K562 (cell line): ENCODE results near the gene EXOC7. TPM values are rescaled to one million over a fixed set of nuclear protein-coding genes. Genes with fewer than 3 reads are reported as not detected.

Source experiments
- ATAC-seq: fragments of 200-7000 bp; cut with Tn5 transposase; 3 replicates; pipeline ENCODE4 v1.9.1; 2020; ENCODE audit warnings: moderate library complexity
- BruUV-seq: library from RNA; stranded (reverse); fragments of 400-500 nt; replicated peaks from 2 replicates; lab custom pipeline; 2021; lab: Mats Ljungman, UMichigan
- CTCF ChIA-PET: fragments of 300-600 bp; formaldehyde crosslinking; extraction: SDS; loops from one replicate; lab custom pipeline; 2021; ENCODE audit warnings: low intra/inter-chr PET ratio; lab: Yijun Ruan, JAX
- POLR2A ChIA-PET: fragments of 300-600, 350-650 bp; sonication (Branson Sonifier 250); formaldehyde crosslinking; extraction: SDS; loops from one replicate; lab custom pipeline; 2021; ENCODE audit warnings: antibody characterized with exemption, inconsistent platforms; lab: Yijun Ruan, JAX
- DNase-seq, 4 experiments: peaks; one replicate each; pipeline versions ENCODE4 v3.0.0 to v3.0.0-alpha.2; 2011 to 2018; ENCODE audit warnings: low spot score in 3 of 4, mixed read lengths in 3 of 4; ENCODE audit errors: extremely low read depth in 1 of 4
- FAIRE-seq: peaks from 2 replicates; lab custom pipeline; 2011; peaks lifted over from hg19 to GRCh38; lab: Jason Lieb, UNC
- H2AFZ ChIP-seq: 2 replicates; pipeline ENCODE4 v1.6.0; 2011; ENCODE audit warnings: low read depth, low read length, control low read depth, inconsistent platforms
- H3K27ac ChIP-seq: fragments of 200-600 bp; 3 replicates; pipeline ENCODE4 v1.8.0; 2011; ENCODE audit warnings: low read depth, mild to moderate bottlenecking, control low read depth, inconsistent platforms, low read length, moderate library complexity, mixed read lengths; ENCODE audit errors: extremely low read depth
- H3K27me3 ChIP-seq, 2 experiments: fragments of 300-600 bp in 1 of 2; 2 replicates in 1 of 2; 3 replicates in 1 of 2; pipeline versions ENCODE4 v1.6.0 to v1.8.0; 2011; ENCODE audit warnings: inconsistent platforms in 2 of 2, low read length in 2 of 2, mild to moderate bottlenecking in 1 of 2, mixed read lengths in 1 of 2, moderate library complexity in 1 of 2; ENCODE audit not compliant: control insufficient read depth in 2 of 2, insufficient read depth in 2 of 2
- H3K36me3 ChIP-seq: fragments of 300-600 bp; 3 replicates; pipeline ENCODE4 v1.8.0; 2011; ENCODE audit warnings: mild to moderate bottlenecking, low read length, inconsistent platforms; ENCODE audit not compliant: control insufficient read depth, insufficient read depth
- H3K4me1 ChIP-seq, 2 experiments: fragments of 200-600 bp in 1 of 2; replicated peaks in 1 of 2; 2 replicates in 1 of 2; 3 replicates in 1 of 2; pipeline versions ENCODE4 v1.5.1 to v1.8.0; 2011; ENCODE audit warnings: inconsistent platforms in 2 of 2, low read length in 2 of 2, mild to moderate bottlenecking in 1 of 2, mixed read lengths in 1 of 2, moderate library complexity in 1 of 2; ENCODE audit not compliant: control insufficient read depth in 2 of 2, insufficient read depth in 2 of 2
- H3K4me2 ChIP-seq: 2 replicates; pipeline ENCODE4 v1.6.1; 2011; ENCODE audit warnings: low read length, control low read depth, inconsistent platforms, mixed read lengths; ENCODE audit not compliant: insufficient read depth
- H3K4me3 ChIP-seq: fragments of 200-600 bp; sonication (generic), shearing (Covaris generic); 2 replicates; pipeline ENCODE4 v1.5.1; 2016; ENCODE audit warnings: control low read depth, inconsistent platforms
- H3K79me2 ChIP-seq: fragments of 200-600 bp; 3 replicates; pipeline ENCODE4 v1.8.0; 2011; ENCODE audit warnings: low read length, inconsistent platforms; ENCODE audit not compliant: control insufficient read depth, insufficient read depth
- H3K9ac ChIP-seq, 2 experiments: 2 replicates each; pipeline versions ENCODE4 v1.6.0 to v1.6.1; 2011; ENCODE audit warnings: low read depth in 2 of 2, low read length in 2 of 2, control low read depth in 1 of 2, inconsistent platforms in 1 of 2, mild to moderate bottlenecking in 1 of 2, mixed read lengths in 1 of 2; ENCODE audit not compliant: insufficient read depth in 1 of 2
- H3K9me1 ChIP-seq: one replicate; pipeline ENCODE4 v1.6.0; 2011; ENCODE audit warnings: inconsistent platforms, mild to moderate bottlenecking, low read length, moderate library complexity; ENCODE audit not compliant: control insufficient read depth, insufficient read depth
- H3K9me3 ChIP-seq: replicated peaks from 2 replicates; pipeline ENCODE4 v1.5.1; 2011; ENCODE audit warnings: low read depth, low read length, inconsistent platforms; ENCODE audit not compliant: control insufficient read depth, insufficient read depth
- H4K20me1 ChIP-seq: replicated peaks from 2 replicates; pipeline ENCODE4 v1.6.1; 2011; ENCODE audit warnings: low read length, inconsistent platforms, mixed read lengths; ENCODE audit not compliant: control insufficient read depth, insufficient read depth
- ETS2 ChIP-seq: IDR thresholded peaks from 2 replicates; pipeline ENCODE4 v1.6.1; 2016; ENCODE audit warnings: borderline replicate concordance, missing genetic modification characterization, mild to moderate bottlenecking, moderate library complexity, missing compliant biosample characterization; ENCODE audit not compliant: poor library complexity, severe bottlenecking
- GABPB1 ChIP-seq: sonication (generic); formaldehyde crosslinking; IDR thresholded peaks from 2 replicates; pipeline ENCODE4 v1.8.0; 2022; ENCODE audit warnings: mild to moderate bottlenecking, missing genetic modification reagents
- GTF2B ChIP-seq: IDR thresholded peaks from 2 replicates; pipeline ENCODE4 v1.6.1; 2011; ENCODE audit not compliant: insufficient read length; ENCODE audit errors: extremely low read depth
- LCOR ChIP-seq: sonication (generic); formaldehyde crosslinking; IDR thresholded peaks from 2 replicates; pipeline ENCODE4 v1.8.0; 2022; ENCODE audit warnings: mild to moderate bottlenecking, missing genetic modification reagents
- MCM5 ChIP-seq: fragments of 450-650 bp; IDR thresholded peaks from 2 replicates; pipeline ENCODE4 v1.6.1; 2016; ENCODE audit warnings: low read depth
- MTA1 ChIP-seq: fragments of 450-650 bp; IDR thresholded peaks from 2 replicates; pipeline ENCODE4 v1.6.1; 2017; ENCODE audit warnings: borderline replicate concordance
- POLR2B ChIP-seq: fragments of 450-650 bp; IDR thresholded peaks from 2 replicates; pipeline ENCODE4 v1.6.1; 2018; ENCODE audit warnings: low read depth; ENCODE audit not compliant: partially characterized antibody
- RCOR1 ChIP-seq, 2 experiments: IDR thresholded peaks; 2 replicates each; pipeline ENCODE4 v1.6.1; 2012; ENCODE audit warnings: low read depth in 2 of 2, low read length in 2 of 2, borderline replicate concordance in 1 of 2, improper control_type of control experiment in 1 of 2
- RFX5 ChIP-seq: IDR thresholded peaks from 2 replicates; pipeline ENCODE4 v1.6.1; 2011; ENCODE audit warnings: low read depth, mild to moderate bottlenecking, improper control_type of control experiment, low read length
- SIN3A ChIP-seq, 2 experiments: fragments of 150-350 bp in 1 of 2; IDR thresholded peaks; 2 replicates each; pipeline ENCODE4 v1.6.1; 2011 to 2016; ENCODE audit warnings: borderline replicate concordance in 2 of 2, low read depth in 2 of 2, low read length in 2 of 2, mild to moderate bottlenecking in 2 of 2, moderate library complexity in 2 of 2; ENCODE audit not compliant: control insufficient read depth in 1 of 2
- SNAPC5 ChIP-seq: fragments of 250-450 bp; sonication (Bioruptor Pico); IDR thresholded peaks from 2 replicates; pipeline ENCODE4 v1.8.0; 2021; ENCODE audit warnings: moderate library complexity, mild to moderate bottlenecking, inconsistent platforms
- ZEB2 ChIP-seq: fragments of 450-650 bp; IDR thresholded peaks from 2 replicates; pipeline ENCODE4 v1.6.1; 2016
- ZFX ChIP-seq: sonication (generic); formaldehyde crosslinking; IDR thresholded peaks from 2 replicates; pipeline ENCODE4 v1.8.0; 2022; ENCODE audit warnings: mild to moderate bottlenecking, missing genetic modification reagents, moderate library complexity
- ZNF280B ChIP-seq: fragments of 250-450 bp; sonication (Bioruptor Pico); IDR thresholded peaks from 2 replicates; pipeline ENCODE4 v1.5.1; 2021; ENCODE audit warnings: mild to moderate bottlenecking
- ZNF347 ChIP-seq: fragments of 450-650 bp; formaldehyde crosslinking; IDR thresholded peaks from 2 replicates; pipeline ENCODE4 v1.4.0; 2020; ENCODE audit warnings: low read depth, mild to moderate bottlenecking, moderate library complexity
- ZNF444 ChIP-seq: fragments of 250-450 bp; sonication (Bioruptor Pico); IDR thresholded peaks from 2 replicates; pipeline ENCODE4 v1.4.0; 2020; ENCODE audit warnings: mild to moderate bottlenecking, moderate library complexity
- WGBS: fragments of 100-300 bp; shearing (Covaris generic); methylation state at CpG from one replicate; pipeline ENCODE4 v1.1.6; 2016; ENCODE audit warnings: low coverage, mixed read lengths; ENCODE audit not compliant: insufficient coverage; ENCODE audit errors: missing lambda C conversion rate; 5-methylcytosine and 5-hydroxymethylcytosine counted together
- in situ Hi-C: fragments of 300-500 bp; cut with MboI; formaldehyde crosslinking; loops from 4 replicates; pipeline ENCODE4 v1.15.0; 2018; ENCODE audit warnings: inconsistent platforms, mixed read lengths
- intact Hi-C: fragments of 100-400 bp; cut with micrococcal nuclease; formaldehyde crosslinking; loops from 2 replicates; pipeline ENCODE4 v1.14.2; 2022
- polyA plus RNA-seq, 8 experiments: library from polyadenylated mRNA; depleted of rRNA in 4 of 8; stranded (reverse) in 5 of 8; unstranded in 3 of 8; fragments of >200 nt; fragmentation: Nextera tagmentation in 2 of 8; fragmentation: Illumina TruSeq in 1 of 8; extraction: Ambion mirVana in 2 of 8; extraction: Trizol in 1 of 8; gene quantifications; 2 replicates each; pipeline versions ENCODE4 v1.2.1 to v1.2.3, GENCODE V29; 2011 to 2014; ENCODE audit warnings: inconsistent platforms in 1 of 8, missing spikeins in 1 of 8
- total RNA-seq, 7 experiments: library from RNA; depleted of rRNA in 6 of 7; stranded (reverse); fragments of >200 nt in 6 of 7; fragmentation: Illumina TruSeq in 2 of 7; extraction: Trizol in 2 of 7; gene quantifications; 2 replicates each; pipeline versions ENCODE4 v1.2.1 to v1.2.3, GENCODE V29; 2011 to 2021; ENCODE audit warnings: low replicate concordance in 1 of 7

EXOC7 gene
- total and polyA plus RNA-seq, 9 of the 15 experiments (the other 6 are each of a cell fraction or from before 2014, with no cell fraction given): 18.6 to 57.0 (median 35.0) TPM

- no peak overlapping the region for H3K27ac ChIP-seq
- no peak overlapping the region for H3K9ac ChIP-seq
- no peaks in the 10 kb centered on the region for H3K9me3 ChIP-seq
- ChIA-PET CTCF (interaction anchor here (0.8 kb wide), 1 partner anchor 148 kb away, joined by 3 read pairs; no protein-coding TSS in a partner anchor), POLR2A (interaction anchor here (0.7 to 1.1 kb wide), 3 partner anchors 138 to 141 kb away, joined by 3 to 4 read pairs (median 3); no protein-coding TSS in a partner anchor)
- H3K79me2 ChIP-seq: no peaks in the 10 kb centered on the region
- no peaks in the 10 kb centered on the region for H4K20me1 ChIP-seq
- FAIRE-seq (no peak), DNase-seq (no peak), ATAC-seq (no peak)
- H3K4me2 ChIP-seq: no peak overlapping the region
- H2AFZ ChIP-seq: no peak overlapping the region
- intact Hi-C loops (no loop called here), in situ Hi-C loops (no loop called here)
- H3K4me3 ChIP-seq: no peak overlapping the region
- H3K36me3 ChIP-seq: no peaks in the 10 kb centered on the region
- 11% methylated on average over 17 of the region's 21 CpGs for WGBS
- H3K9me1 ChIP-seq: no peaks in the 10 kb centered on the region
- peaks cover 37 to 61% of the 10 kb centered on the region in 2 experiments; a peak in 4 of 5 replicates for H3K27me3 ChIP-seq
- no TSS peak for BruUV-seq
- TF ChIP-seq RFX5 (no peak), ZNF347 (CRISPR knock-in tag) (no peak), MTA1 (no peak), LCOR (CRISPR knock-in tag) (no peak), SIN3A (IDR thresholded peaks at IDR 0.05; ENCODE audit: borderline replicate concordance in 2 of 2, control insufficient read depth in 1 of 2, low read depth in 2 of 2, low read length in 2 of 2) (no peak), ETS2 (tag) (no peak), ZNF280B (CRISPR knock-in tag) (no peak), ZNF444 (CRISPR knock-in tag) (no peak), ZEB2 (no peak), POLR2B (no peak), GABPB1 (CRISPR knock-in tag) (no peak), RCOR1 (IDR thresholded peaks at IDR 0.05; ENCODE audit: borderline replicate concordance in 1 of 2, low read depth in 2 of 2, low read length in 2 of 2) (no peak), MCM5 (no peak), SNAPC5 (CRISPR knock-in tag) (no peak), GTF2B (no peak), ZFX (CRISPR knock-in tag) (no peak)
- TF ChIP-seq, all 486 proteins: peak for 0
- peaks cover 0 to 36% of the 10 kb centered on the region in 2 experiments; a peak in 2 of 5 replicates for H3K4me1 ChIP-seq
Measured at GRCh38 chr17:76131692-76132573, 28.3 kb upstream of the EXOC7 start.
